IPS DF 4.7 (cell line): ENCODE results near the gene PSTPIP2.
"Not testable (repeated sequence)": the region's sequence is repeated elsewhere in the genome, so short reads cannot be mapped to it uniquely, and the experiment has no call there.

Source experiments
- DNase-seq: peaks from one replicate; pipeline ENCODE4 v3.0.0-alpha.2; 2013; ENCODE audit warnings: low spot score; ENCODE audit errors: extremely low read depth

Gene PSTPIP2

DNA sequence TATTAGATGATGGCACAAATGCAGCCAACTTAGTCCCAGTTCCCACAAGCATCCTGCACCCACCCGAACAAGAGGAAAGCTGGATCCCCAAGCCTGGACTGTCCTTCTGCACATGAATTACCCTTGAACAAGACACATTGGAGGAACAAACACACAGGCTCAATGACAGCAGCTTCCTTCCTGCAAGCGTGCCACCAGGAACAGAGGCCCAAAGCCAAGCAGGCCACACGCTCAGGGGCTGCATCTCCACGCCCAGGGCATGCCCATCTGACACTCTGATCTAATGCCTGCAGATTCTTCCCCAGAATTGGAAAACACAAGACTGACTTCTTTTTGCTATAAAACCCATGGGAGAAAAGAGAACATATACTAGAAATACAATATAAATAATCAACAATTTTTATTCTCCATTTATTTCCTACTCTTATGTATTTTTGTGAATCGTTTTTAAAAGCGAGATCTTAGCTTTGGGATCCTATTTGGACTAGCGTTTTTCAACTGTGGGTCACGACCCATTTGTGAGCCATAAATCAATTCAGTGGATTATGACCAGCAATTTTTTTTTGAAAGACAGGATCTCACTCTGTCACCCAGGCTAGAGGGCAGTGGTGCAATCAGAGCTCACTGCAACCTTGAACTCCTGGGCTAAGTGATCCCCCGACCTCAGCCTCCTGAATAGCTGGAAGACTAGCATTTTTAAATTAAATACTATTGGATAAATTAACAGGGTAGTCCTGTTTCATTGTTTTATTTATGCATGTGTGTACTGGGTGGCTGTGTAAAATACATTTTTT is 34.4 kb downstream of the PSTPIP2 start:
- no peak for DNase-seq

DNA sequence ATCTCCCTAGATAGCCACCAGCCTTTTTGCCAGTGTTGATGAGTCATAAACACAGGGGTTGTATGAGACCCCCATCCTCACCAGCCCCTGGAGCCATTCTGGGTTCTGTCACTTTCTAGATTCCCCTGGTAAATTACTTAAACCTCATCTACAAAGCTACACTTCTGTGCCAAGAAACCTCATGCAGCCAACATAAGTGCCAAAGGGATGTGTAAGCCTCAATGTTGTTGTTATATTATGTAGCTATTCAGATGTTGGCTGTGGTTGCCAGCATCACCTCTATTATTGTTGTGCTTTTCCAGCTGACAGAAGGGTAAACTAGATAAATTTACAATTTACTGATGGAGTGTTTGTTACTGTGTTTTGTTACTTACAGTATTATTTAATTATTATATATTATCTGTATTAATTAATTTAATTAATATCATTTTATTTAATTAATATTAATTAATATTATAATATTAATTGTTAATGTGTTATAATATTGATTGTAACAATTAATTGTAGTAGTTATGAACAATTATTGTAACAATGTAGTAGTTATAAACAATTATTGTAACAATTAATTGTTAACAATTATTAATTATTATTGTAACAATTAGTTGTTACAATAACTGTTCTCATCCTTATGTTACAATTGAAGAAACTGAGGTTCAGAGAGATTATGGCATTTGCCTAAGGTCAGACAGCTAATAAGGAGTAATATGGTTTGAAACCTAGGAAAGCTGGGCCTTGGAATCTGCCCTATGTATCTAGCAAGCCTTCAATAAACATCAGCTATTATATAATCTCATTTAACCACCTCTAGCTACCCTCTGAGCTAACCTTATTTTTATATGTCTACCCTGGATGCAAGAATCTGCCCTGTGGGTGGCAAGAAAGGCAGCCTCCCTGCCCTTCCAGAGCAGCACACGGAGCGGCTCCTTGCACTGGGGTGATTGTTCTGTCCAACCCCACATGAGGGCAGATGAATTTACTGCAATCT is 36.1 kb downstream of the PSTPIP2 start:
- DNase-seq, result no peak

DNA sequence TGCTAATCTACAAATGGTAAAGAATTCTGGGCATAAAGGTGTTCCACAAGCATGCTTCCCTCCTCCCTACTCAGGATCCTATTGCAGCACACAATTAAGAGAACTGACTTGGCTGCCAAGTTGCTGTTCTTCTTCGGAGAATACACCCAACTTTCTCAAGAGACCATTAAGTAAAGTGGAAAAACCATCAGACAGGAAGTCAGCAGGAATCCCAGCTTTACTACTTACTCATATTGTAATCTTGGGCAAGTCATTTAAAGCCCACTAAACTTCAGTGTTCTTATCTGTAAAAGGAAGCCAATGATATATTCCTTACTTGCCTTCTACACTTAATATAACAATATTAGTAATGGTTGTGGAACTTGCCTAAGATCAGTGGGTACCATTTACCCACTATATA is 37.8 kb downstream of the PSTPIP2 start:
- no peak for DNase-seq

DNA sequence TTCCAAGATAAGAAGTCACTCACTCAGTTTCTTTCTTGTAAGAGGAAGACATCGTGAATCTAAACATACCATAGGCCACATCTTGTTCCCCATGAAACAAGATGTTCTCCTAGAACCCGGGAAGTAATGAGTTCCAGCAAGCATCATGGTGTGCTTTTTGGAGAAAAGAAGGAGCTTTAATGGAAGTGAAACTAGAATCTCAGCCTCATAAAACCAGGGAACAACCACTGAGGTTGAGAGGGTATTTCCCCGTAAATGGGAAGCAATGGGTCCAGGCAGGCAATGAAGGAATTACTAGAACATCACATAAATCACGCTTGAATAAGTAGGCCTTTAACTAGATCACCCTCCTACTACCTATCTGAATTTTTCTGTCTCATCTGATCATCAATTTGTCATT is 40.3 kb downstream of the PSTPIP2 start:
- no peak for DNase-seq

DNA sequence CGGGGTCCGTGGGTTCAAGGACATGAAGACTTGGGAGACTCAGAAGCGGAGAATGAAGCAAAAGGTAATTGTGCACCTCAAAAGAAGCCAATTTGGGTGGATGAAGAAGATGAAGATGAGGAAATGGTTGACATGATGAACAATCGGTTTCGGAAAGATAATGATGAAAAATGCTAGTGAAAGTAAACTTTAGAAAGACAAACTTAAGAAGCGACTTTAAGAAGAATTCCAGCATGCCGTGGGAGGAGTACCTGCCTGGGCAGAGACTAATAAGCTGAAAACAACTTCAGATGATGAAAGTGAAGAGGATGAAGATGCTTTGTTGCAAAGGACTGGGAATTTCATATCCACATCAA is 43.5 kb downstream of the PSTPIP2 start:
- no peak for DNase-seq

DNA sequence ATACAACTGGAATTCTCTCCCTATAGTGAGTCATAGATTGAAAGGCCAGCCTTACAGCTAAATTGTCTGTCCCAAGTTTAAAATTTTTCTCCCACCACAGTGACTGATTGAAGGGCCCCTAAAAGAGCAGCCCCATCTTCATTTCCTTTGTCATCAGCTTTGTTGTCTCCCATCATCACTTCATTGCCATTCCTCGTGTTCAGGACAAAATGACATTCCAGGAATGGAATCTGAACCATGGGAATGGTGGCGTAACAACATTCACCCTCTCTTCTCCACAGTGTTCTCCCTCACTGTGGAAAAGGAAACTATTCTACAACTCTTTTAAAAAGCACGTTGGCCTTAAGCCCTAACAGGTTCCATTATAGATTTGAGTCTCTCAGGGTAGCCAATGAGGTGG is 52.1 kb downstream of the PSTPIP2 start:
- DNase-seq, result no peak

DNA sequence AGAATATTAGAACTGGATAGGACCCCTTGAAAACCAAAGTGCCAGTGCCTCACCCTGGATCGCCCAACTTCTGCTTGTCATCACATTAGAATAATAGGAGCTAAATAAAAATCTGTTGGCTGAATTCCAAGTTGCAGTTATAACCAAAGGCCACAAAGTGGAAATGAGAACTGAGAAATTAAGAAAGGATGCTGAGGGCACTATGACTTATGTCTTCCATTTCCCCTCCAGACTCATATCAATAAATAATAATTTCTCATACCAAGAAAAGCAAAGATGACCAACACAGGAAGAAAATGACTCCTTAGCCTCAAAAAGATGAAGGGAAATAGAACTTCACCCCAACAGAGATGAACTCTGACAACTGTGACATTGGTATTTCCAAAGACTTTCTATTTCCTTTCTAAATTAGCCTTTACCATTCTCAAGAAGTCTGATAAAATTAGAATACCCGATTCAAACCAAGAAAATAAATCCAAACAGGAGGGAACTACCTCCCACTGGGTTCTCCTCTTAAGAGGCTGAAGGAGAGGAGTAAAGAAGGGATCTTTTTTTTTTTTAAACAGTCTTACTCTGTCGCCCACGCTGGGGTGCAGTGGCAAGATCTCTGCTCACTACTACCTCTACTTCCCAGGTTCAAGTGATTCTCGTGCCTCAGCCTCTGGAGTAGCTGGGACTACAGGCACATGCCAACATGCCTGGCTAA is 58.4 kb downstream of the PSTPIP2 start:
- DNase-seq, result no peak

DNA sequence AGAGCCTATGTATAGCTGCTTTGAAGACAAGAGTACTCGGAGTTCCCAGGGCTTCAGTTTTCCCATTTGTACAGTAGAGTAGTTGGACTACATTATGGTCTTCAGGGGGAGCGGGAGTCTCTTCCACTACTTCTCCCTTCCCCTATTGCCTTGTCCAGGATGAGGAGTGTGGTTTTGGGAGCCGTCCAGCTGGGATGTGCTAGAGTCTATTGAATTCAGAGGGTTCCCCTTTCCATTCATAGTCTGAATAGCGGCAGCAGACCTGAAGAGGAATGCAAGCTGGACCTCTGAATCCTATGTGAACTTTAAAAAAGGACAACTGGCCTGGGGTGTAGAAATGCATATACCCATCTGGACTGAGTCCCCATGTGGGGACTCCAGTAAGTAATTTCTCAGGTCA is 61.4 kb downstream of the PSTPIP2 start:
- no peak for DNase-seq

DNA sequence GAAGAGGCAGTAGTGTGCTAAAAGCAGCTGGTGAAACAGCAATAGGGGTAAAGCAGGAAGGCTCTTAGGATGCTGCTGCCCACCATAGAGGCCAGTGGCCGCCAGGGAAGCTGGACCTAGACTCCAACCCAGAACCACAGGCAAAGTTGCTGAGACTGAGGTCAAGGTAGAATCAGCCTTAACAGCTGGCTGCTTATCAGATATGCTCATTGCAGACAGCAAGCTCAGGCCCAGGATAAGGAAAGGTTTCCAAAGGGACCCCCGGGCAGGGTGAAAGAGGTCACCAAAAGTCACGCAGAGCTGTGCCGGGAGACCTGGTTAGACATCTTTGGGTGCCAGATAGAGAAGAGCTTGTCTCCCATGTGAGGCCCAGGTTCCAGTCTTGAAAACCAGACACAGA is 62.0 kb downstream of the PSTPIP2 start:
- DNase-seq, result no peak

DNA sequence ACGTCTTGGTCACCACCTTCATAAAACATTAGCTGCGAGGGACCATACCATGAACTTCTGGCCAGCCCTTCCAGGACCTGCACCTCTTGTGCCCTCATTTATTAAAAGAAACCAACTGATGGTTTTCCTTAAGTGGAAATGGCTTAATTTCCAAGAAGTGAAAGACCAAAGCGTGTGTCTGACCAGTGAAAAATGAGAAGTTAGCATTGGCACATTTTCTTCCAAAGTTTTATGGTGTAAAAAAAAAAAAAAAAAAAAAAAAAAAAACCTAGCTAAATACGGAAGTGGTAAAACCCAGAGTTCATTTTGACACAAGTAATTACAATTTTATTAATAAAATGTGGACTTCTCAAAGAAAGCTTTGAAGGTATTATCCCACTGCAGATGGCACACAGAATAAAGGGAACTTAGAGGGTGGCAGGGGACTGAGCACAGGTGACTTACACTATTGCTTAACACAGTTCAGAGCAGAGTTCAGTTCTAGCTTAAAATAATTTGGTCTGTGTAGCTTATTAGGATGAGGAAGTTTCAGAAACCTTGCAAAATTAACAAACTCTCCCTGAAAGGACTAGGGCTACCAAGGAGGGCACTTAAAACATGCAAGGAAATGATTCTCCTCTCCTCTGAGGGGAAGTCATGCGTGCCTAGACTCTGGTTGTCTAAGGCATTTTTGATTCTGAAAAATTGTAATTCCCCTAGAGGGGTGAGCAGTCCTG is 62.8 kb downstream of the PSTPIP2 start:
- DNase-seq, result no peak

DNA sequence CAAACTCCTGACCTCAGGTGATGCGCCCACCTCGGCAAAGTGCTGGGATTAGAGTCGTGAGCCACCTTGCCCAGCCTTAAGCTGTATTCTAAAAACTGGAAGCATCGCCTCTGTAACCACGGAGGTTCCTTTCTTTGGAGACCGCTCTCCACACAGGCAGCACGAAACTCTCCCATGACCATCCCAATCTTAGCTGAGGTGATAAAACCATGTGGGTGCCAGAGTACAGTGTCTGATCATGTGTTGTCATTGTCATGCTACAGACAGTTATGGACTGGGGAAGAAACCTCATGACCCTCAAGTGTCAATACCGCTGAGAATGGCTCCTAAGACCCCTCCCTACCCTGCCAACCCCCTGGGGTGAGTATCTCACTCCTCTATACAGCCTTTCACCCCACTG is 63.5 kb downstream of the PSTPIP2 start:
- no peak for DNase-seq

DNA sequence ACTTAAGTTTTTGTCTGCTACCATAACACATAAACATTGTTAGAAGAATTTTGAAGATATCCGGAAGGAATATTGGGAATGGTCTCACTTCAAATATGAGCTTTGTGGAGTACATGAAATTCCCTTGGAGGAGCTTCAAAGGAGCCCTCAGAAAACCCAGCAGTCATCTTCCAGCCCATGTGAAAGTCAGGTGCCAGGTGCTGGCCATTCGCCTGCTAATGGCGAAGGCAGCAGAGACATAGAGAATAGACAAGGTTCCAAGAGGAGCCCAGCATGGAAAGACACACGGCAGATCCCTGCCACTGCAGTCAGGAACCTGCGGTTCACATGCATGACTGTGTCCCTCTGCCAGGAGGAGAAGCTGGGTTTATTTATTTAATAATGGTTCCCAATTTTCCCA is 64.9 kb downstream of the PSTPIP2 start:
- DNase-seq, result no peak

DNA sequence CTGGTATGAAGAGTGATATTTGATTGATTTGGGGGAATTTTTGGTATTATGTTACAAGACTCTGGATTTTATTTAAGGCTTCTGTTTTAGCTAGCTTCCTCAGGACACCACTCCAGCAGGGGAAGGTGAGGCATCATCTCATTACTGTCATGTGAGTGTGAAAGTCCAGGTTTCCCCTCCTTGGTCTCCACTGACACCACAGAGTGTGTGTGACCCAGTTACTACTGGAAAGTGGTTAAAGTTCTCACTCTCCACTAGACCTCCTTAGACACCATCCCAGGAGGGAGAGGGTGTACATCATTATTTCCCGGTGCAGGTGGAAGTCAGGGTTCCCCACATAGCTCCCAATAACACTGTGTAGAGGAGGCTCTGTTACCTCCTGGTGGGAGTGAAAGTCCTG is 69.1 kb downstream of the PSTPIP2 start:
- DNase-seq, result no peak

DNA sequence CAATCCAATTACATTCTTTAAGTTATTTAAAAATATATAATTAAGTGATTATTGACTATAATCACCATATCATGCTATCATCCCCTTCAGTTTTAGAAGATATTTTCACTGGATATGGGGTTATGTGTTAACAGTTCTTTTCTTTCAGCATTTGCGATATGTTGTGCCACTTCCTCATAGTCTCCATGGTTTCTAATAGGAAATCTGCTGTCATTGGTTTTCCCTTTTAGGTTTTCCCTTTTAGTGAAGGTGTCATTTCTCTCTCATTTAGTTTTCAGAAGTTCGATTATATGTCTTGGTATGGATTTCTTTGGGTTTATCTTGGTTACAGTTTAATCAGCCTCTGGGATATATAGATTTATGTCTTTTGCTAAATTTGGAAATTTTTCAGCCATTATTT is 70.2 kb downstream of the PSTPIP2 start:
- no peak for DNase-seq

DNA sequence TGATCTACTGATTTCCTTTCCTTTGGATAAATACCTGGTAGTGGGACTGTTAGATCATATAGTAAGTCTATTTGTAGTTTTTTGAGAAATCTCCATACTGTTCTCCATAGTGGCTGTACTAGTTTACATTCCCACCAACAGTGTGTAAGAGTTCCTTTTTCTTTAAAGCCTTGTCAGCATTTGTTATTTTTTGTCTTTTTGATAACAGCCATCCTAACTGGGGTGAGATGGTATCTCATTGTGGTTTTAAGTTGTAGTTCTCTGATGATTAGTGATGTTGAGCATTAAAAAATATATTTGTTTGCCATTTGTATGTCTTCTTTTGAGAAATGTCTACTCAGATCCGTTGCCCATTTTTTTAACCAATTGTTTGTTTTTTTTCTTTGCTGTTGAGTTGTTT is 71.0 kb downstream of the PSTPIP2 start:
- no peak for DNase-seq

DNA sequence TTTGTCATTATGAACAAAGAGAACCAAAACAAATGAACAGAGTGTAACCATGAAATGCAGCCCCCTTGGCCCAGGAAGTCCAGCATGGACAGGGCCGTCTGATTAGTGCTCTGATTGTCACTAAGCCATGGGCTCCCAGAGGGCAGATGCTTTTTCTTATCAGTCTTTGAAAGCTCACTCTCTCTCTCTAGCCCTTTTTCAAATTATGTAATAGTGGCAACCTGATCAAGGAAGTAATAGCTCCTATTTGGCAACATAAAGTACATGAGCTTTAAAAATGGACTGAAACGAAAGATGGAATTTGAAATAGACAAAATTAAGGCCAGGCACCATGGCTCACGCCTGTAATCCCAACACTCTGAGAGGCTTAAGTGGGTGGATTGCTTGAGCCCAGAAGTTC is 72.5 kb downstream of the PSTPIP2 start:
- no peak for DNase-seq

DNA sequence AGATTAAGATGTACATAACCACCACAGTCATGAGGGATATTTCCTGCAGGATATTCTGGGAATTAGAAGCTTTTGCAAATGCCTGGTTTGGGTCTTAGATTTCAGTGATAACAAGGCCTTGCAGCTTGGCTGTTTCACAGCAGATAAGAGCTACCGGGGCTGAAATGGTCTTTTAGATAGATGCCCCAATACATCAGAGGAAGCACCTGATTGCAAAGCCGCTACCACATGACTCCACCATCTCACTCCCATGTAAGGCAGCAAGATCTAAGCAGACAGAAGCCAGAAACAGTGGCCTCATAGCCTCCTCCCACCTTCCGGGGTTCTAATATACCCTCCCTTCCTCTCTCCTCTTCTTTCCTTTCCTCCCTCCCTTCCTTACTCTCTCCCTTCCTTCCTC is 73.8 kb downstream of the PSTPIP2 start:
- DNase-seq, result no peak

DNA sequence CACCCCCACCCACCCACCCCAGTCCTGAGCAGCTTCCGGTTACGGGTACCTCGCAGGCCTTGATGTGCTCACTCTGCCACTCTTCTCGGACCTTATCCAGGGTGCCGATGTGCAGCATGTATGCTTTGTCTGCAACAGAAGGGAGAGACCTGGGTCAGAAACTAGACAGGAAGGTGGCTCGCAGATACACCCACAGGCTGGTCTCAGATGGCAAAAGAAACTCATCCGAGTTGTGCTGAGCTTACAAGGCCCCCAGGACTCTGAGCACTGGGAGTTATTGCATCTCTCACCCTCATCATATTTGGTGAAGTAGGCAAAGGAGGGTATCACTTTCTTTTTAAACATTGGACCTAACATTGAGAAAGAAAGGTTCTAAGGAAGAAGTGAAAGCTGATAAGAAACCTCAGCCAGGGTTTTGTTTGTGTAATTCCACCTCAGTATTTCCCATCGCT is 74.3 kb downstream of the PSTPIP2 start:
- no peak for DNase-seq

DNA sequence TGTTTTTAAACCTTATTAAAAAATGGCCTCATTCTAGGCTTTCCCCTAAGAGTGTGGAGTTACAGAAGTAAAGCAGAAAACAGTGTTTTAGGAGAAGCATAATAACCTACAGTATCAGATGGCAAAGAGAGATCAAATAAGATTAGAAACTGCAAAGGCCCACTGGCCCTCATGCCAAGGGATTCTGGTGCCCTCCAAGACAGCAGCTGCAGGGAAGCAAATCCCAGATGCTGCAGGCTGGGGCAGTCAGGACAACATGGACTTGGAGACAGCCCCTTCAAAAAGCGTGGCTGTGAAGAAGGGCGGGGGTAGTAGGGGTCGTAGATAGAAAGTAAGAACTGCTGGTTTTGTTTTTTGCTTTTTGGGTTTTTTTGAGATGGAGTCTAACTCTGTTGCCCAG is 76.6 kb downstream of the PSTPIP2 start:
- no peak for DNase-seq

DNA sequence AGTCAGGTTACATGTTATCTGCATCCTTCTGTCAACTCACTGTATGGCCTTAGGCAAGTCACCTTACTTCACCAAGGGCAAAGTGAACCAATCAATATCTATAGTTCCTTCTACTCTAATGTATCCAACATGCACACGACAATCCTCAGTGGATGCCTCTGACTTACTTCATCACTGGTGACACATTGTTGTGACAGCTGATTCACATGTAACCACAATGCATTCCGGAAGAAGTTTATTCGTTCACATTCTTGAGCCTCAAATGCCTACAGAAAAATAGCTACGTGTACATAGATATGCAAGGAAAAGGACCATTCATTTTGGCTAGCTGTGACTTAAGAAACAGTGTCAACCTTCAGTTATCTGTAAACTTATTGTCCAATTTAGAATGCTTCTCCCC is 78.6 kb downstream of the PSTPIP2 start:
- no peak for DNase-seq

DNA sequence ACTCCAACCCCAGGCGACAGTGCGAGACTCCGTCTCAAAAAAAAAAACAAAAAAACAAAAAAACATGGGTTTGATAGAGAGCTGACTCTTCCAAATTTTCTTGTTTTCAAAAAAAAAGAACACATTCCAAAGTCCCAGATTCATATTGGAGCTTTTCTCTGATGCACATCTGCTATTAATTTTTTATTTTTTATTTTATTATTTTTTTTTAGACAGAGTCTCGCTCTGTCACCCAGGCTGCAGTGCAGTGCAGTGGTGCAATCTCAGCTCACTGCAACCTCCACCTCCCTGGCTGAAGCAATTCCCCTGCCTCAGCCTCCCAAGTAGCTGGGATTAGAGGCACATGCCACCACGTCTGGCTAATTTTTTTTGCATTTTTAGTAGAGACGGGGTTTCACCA is 79.5 kb downstream of the PSTPIP2 start:
- DNase-seq, result not testable (repeated sequence)
